ENCODE measurements around the gene CDKAL1. TPM values are rescaled to one million over a fixed set of nuclear protein-coding genes. Genes with fewer than 3 reads are reported as not detected.

CDKAL1 gene
- total RNA-seq, 4 donors from 2014 or later, result 13.5 to 21.2 (median 17.3) TPM

DNA sequence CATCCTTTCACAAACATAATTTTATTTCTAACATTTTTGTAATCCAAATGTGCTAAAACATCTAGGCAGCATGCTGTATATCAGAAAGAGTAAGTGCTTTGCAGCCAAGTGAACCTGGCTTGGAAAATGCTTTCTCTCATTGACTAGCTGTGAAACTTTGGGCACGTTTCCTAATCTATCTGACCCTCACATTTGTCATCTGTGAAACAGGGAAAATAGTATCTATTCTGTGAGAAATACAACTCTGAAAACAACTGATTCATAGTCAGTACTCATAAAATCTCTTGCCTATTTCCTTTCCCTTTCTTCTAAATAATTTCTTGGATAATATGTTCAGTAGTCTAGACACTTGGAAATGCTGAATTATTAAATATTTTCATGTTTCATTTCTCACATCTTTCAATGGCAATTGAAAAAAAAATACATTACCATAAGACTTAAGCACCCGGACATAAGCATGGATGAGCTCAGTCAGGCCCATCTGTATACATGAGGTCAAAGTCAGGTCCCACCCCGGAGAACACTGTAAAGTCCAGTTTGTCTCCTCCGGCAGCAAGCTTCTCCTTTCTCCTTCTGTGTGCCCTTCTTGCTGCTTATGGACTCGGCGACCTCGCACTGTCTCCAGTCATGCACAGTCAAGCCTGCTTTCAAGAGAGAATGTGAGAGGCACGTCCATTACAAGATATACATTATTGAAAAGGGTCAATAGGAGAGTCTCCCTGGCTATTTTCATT is 604.2 kb downstream of the CDKAL1 start:
- H3K9me3 ChIP-seq, result no peaks in the 10 kb centered on the region
- H3K27ac ChIP-seq, result peak overlapping the region in 1 of 4 donors; percentile 51
- H3K4me3 ChIP-seq, result no peak overlapping the region
- peaks cover 0 to 18% (median 0%) of the 10 kb centered on the region in 4 donors for H3K4me1 ChIP-seq
- no peak for DNase-seq (ENCODE audit: low spot score in 2 of 2)
- no peak for TF ChIP-seq CTCF (IDR thresholded peaks at IDR 0.05)
- TF ChIP-seq POLR2A (IDR thresholded peaks at IDR 0.05), result no peak
- TF ChIP-seq EP300 (IDR thresholded peaks at IDR 0.05), result no peak
- WGBS, 2 donors, result 43 to 54% methylated on average over 8 of the region's 8 CpGs
- peaks cover 0 to 5% (median 0%) of the 10 kb centered on the region in 3 donors for H3K36me3 ChIP-seq
- H3K27me3 ChIP-seq, result no peaks in the 10 kb centered on the region

DNA sequence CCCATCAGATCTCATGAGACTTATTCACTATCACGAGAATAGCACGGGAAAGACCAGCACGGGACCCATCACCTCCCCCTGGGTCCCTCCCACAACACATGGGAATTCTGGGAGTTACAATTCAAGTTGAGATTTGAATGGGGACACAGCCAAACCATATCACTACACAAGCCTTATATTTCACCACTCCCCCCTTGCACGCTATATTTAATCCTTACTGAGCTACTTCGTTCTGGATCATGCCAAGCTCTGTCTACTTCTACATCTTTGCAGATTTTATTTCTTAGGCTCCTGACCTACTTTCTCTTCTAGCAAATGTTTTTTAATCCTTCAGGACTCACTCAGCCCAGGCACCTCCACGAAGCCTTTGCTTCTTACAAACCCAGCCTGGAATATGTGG is 606.7 kb downstream of the CDKAL1 start:
- Histone ChIP-seq H3K27ac (no peak overlapping the region), H3K36me3 (peaks cover 0 to 5% (median 0%) of the 10 kb centered on the region in 3 donors), H3K4me1 (peaks cover 0 to 13% (median 0%) of the 10 kb centered on the region in 4 donors), H3K9me3 (no peaks in the 10 kb centered on the region), H3K27me3 (no peaks in the 10 kb centered on the region), H3K4me3 (no peak overlapping the region)
- DNase-seq (ENCODE audit: low spot score in 2 of 2), result no peak
- 96 to 98% methylated on average over 6 of the region's 6 CpGs for WGBS, 2 donors
- TF ChIP-seq CTCF (IDR thresholded peaks at IDR 0.05) (no peak), POLR2A (IDR thresholded peaks at IDR 0.05) (no peak), EP300 (IDR thresholded peaks at IDR 0.05) (no peak)

DNA sequence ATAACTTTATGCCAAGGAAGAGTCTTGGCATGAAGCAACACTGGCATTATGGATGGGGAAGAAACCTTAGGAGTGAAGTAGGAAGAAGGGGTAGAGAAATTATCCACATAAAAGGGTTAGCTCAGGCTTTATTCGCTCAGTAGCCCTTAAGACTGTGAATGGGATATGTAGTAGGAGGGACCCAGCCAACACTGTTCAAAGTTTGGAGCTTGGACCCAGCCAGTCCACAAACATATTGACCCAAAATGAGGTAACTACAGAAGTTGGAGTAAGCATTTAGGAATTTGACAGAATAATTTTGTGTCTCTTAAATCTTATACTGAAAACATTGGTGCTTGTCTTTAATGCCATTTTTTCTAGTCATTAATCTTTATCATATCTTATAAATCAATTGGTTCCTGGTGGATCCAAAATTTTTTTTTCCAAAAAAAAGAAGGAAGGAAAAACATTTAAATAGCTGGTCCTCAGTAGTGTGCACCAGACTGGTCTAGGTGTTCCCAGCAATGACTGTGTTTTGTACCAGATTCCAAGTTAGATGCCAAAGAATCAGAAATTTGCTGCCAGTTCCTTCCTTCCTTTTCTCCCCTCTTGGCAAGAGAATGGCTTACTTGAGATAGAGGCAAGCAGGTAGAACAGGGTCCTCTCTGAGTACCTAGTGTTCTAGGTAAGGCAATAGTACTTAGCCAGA is 607.5 kb downstream of the CDKAL1 start:
- peaks cover 0 to 5% (median 0%) of the 10 kb centered on the region in 3 donors for H3K36me3 ChIP-seq
- H3K27me3 ChIP-seq, result no peaks in the 10 kb centered on the region
- WGBS, 2 donors, result 97 to 100% methylated on average over 1 of the region's 1 CpG

DNA sequence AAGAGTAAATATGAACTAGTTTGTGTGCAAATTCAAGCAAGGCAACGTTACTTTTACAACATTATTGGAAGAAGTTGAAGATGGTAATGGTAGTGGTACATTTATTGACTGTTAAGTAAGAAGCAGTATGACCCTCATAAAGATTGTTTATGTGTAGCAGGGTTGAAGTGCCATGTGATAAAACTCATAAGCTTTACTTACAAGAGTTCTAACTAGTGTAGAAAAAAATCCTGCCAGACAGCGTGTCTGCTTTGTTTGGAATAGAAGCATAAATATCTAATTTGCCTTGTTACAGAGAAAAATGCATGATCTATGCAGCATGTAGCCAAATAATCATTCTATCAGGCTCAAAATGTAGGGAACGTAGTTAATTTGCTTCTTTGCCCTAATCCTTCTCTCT is 608.5 kb downstream of the CDKAL1 start:
- WGBS, 2 donors, result 83 to 84% methylated on average over 3 of the region's 3 CpGs
- no peaks in the 10 kb centered on the region for H3K9me3 ChIP-seq
- no peaks in the 10 kb centered on the region for H3K27me3 ChIP-seq
- peaks cover 0 to 5% (median 0%) of the 10 kb centered on the region in 3 donors for H3K36me3 ChIP-seq
- DNase-seq (ENCODE audit: low spot score in 2 of 2), result no peak
- H3K4me3 ChIP-seq, result no peak overlapping the region
- H3K27ac ChIP-seq, result no peak overlapping the region
- H3K4me1 ChIP-seq, result peaks cover 0 to 11% (median 0%) of the 10 kb centered on the region in 4 donors
- TF ChIP-seq EP300 (IDR thresholded peaks at IDR 0.05) (no peak), CTCF (IDR thresholded peaks at IDR 0.05) (no peak), POLR2A (IDR thresholded peaks at IDR 0.05) (no peak)

More for the DNA sequence above, 607.5 kb downstream of the CDKAL1 start:
- Histone ChIP-seq H3K27ac (no peak overlapping the region), H3K9me3 (no peaks in the 10 kb centered on the region), H3K4me3 (no peak overlapping the region), H3K4me1 (peaks cover 0 to 13% (median 0%) of the 10 kb centered on the region in 4 donors)
- TF ChIP-seq POLR2A (IDR thresholded peaks at IDR 0.05) (no peak), EP300 (IDR thresholded peaks at IDR 0.05) (no peak), CTCF (IDR thresholded peaks at IDR 0.05) (no peak)
- DNase-seq (ENCODE audit: low spot score in 2 of 2), result no peak

- Histone ChIP-seq H3K27ac (no peak overlapping the region), H3K27me3 (no peaks in the 10 kb centered on the region), H3K36me3 (peaks cover 0 to 5% (median 0%) of the 10 kb centered on the region in 3 donors), H3K4me1 (peaks cover 0 to 4% (median 0%) of the 10 kb centered on the region in 4 donors), H3K9me3 (no peaks in the 10 kb centered on the region), H3K4me3 (no peak overlapping the region)
- no peak for TF ChIP-seq EP300 (IDR thresholded peaks at IDR 0.05)
- no peak for TF ChIP-seq CTCF (IDR thresholded peaks at IDR 0.05)
- no peak for TF ChIP-seq POLR2A (IDR thresholded peaks at IDR 0.05)
- no peak for DNase-seq (ENCODE audit: low spot score in 2 of 2)
- whole genome bisulfite sequencing, 2 donors, result 72 to 83% methylated on average over 4 of the region's 4 CpGs
Measured at GRCh38 chr6:21143645-21144044, 609.4 kb downstream of the CDKAL1 start.

All from tibial nerve (tissue), 4 donors.